ENCODE measurements around the gene FLRT2. TPM values are rescaled to one million over a fixed set of nuclear protein-coding genes. Genes with fewer than 3 reads are reported as not detected.

Gene FLRT2
- total RNA-seq, 1 experiment from 2014 or later: 4.5 TPM

GRCh38 chr14:85523624-85524023 lies 6.3 kb upstream of the FLRT2 start:
- ChIA-PET POLR2A (no interaction called here), CTCF (no interaction called here)
- DNase-seq (ENCODE audit: low read depth, low spot score) (no peak), ATAC-seq (no peak)
- no peaks in the 10 kb centered on the region for H3K27me3 ChIP-seq (ENCODE audit: control insufficient read depth, insufficient read depth, low read length)
- TF ChIP-seq SIN3A (IDR thresholded peaks at IDR 0.05; ENCODE audit: borderline replicate concordance, insufficient read depth, low read depth, low read length) (no peak), POLR2AphosphoS5 (IDR thresholded peaks at IDR 0.05; ENCODE audit: low read depth, low read length) (no peak), TCF7L2 (IDR thresholded peaks at IDR 0.05; ENCODE audit: low read depth, low read length) (no peak), REST (IDR thresholded peaks at IDR 0.05; ENCODE audit: insufficient read depth in 1 of 2, low read depth in 2 of 2, low read length in 1 of 2) (no peak)
- TF ChIP-seq, protein P1, sequence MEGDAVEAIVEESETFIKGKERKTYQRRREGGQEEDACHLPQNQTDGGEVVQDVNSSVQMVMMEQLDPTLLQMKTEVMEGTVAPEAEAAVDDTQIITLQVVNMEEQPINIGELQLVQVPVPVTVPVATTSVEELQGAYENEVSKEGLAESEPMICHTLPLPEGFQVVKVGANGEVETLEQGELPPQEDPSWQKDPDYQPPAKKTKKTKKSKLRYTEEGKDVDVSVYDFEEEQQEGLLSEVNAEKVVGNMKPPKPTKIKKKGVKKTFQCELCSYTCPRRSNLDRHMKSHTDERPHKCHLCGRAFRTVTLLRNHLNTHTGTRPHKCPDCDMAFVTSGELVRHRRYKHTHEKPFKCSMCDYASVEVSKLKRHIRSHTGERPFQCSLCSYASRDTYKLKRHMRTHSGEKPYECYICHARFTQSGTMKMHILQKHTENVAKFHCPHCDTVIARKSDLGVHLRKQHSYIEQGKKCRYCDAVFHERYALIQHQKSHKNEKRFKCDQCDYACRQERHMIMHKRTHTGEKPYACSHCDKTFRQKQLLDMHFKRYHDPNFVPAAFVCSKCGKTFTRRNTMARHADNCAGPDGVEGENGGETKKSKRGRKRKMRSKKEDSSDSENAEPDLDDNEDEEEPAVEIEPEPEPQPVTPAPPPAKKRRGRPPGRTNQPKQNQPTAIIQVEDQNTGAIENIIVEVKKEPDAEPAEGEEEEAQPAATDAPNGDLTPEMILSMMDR (IDR thresholded peaks at IDR 0.05): no peak
- no peaks in the 10 kb centered on the region for H3K36me3 ChIP-seq (ENCODE audit: control insufficient read depth, insufficient read depth, low read length)
- peaks cover 2% of the 10 kb centered on the region; the same call in 1 of the 2 replicates for H3K4me1 ChIP-seq (ENCODE audit: control insufficient read depth, insufficient read depth, low read length)
- no peak overlapping the region for H3K27ac ChIP-seq (ENCODE audit: low read length)
- no peak overlapping the region for H3K4me3 ChIP-seq (ENCODE audit: low read depth in 2 of 2, low read length in 2 of 2)
- no TSS peak for BruUV-seq (replicated peaks)
- intact Hi-C loops (cut with micrococcal nuclease; ENCODE audit: unreplicated experiment) (no loop called here), in situ Hi-C loops (cut with HindIII; ENCODE audit: low pct_unique_long_range_greater_than_20kb, low sequenced_read_pairs) (no loop called here)
- H3K9me3 ChIP-seq (ENCODE audit: control insufficient read depth, insufficient read depth, low read depth, low read length): no peaks in the 10 kb centered on the region

- DNase-seq (ENCODE audit: low read depth, low spot score) (no peak), ATAC-seq (no peak)
- H3K9me3 ChIP-seq (ENCODE audit: control insufficient read depth, insufficient read depth, low read depth, low read length): no peaks in the 10 kb centered on the region
- H3K27me3 ChIP-seq (ENCODE audit: control insufficient read depth, insufficient read depth, low read length): no peaks in the 10 kb centered on the region
- peaks cover 2% of the 10 kb centered on the region; the same call in 1 of the 2 replicates for H3K4me1 ChIP-seq (ENCODE audit: control insufficient read depth, insufficient read depth, low read length)
- H3K27ac ChIP-seq (ENCODE audit: low read length): no peak overlapping the region
- POLR2A ChIA-PET: no interaction called here
- TF ChIP-seq POLR2AphosphoS5 (IDR thresholded peaks at IDR 0.05; ENCODE audit: low read depth, low read length): no peak
- TF ChIP-seq REST (IDR thresholded peaks at IDR 0.05; ENCODE audit: insufficient read depth in 1 of 2, low read depth in 2 of 2, low read length in 1 of 2): no peak
- no peak for TF ChIP-seq SIN3A (IDR thresholded peaks at IDR 0.05; ENCODE audit: borderline replicate concordance, insufficient read depth, low read depth, low read length)
- TF ChIP-seq TCF7L2 (IDR thresholded peaks at IDR 0.05; ENCODE audit: low read depth, low read length): no peak
- TF ChIP-seq, protein P1 (IDR thresholded peaks at IDR 0.05): no peak
- H3K4me3 ChIP-seq (ENCODE audit: low read depth in 2 of 2, low read length in 2 of 2): no peak overlapping the region
- in situ Hi-C loops (cut with HindIII; ENCODE audit: low pct_unique_long_range_greater_than_20kb, low sequenced_read_pairs) (no loop called here), intact Hi-C loops (cut with micrococcal nuclease; ENCODE audit: unreplicated experiment) (loop anchor here (5.0 kb wide), 1 partner anchor 115 kb away; no protein-coding TSS in a partner anchor)
- CTCF ChIA-PET: no interaction called here
- no peaks in the 10 kb centered on the region for H3K36me3 ChIP-seq (ENCODE audit: control insufficient read depth, insufficient read depth, low read length)
- no TSS peak for BruUV-seq (replicated peaks)
Observed at GRCh38 chr14:85527006-85527405, 2.9 kb upstream of the FLRT2 start.
